Retinal pigment epithelial cell (primary cell): Measurements from ENCODE around the gene TKT.

Experiments used
- DNase-seq: peaks from one replicate; pipeline ENCODE4 v3.0.0-alpha.2; 2010; ENCODE audit warnings: low read depth
- H3K4me3 ChIP-seq: 2 replicates; pipeline ENCODE4 v1.5.1; 2011; ENCODE audit warnings: mild to moderate bottlenecking, low read length, control low read depth, moderate library complexity
- TF ChIP-seq, protein P1 (sequence below): conservative IDR thresholded peaks from 2 replicates; pipeline ENCODE4 v1.5.1; 2011; ENCODE audit warnings: low read depth, low read length, control low read depth, inconsistent platforms

TKT gene

DNA sequence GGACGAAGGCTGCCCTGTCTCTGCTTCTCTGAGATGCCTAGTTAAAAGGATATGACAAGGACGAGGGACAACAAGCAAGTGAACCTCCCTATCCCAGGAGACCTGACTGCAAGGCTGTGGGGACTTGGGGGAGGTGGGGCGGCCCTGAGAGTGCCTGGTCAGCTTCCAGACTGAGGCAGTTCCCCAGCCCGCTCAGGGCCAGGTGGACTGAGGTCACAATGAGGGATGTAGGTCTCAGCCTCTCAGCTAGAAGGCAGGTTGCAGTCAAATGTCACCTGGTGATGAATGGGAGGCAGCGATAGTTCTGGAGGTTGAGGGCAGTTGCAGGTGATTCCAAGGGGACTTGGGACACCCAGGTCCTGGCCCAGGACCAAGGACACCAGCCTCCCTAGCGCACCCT lies 30.6 kb downstream of the TKT start:
- no peak overlapping the region for H3K4me3 ChIP-seq
- no peak for DNase-seq
- TF ChIP-seq, protein P1, sequence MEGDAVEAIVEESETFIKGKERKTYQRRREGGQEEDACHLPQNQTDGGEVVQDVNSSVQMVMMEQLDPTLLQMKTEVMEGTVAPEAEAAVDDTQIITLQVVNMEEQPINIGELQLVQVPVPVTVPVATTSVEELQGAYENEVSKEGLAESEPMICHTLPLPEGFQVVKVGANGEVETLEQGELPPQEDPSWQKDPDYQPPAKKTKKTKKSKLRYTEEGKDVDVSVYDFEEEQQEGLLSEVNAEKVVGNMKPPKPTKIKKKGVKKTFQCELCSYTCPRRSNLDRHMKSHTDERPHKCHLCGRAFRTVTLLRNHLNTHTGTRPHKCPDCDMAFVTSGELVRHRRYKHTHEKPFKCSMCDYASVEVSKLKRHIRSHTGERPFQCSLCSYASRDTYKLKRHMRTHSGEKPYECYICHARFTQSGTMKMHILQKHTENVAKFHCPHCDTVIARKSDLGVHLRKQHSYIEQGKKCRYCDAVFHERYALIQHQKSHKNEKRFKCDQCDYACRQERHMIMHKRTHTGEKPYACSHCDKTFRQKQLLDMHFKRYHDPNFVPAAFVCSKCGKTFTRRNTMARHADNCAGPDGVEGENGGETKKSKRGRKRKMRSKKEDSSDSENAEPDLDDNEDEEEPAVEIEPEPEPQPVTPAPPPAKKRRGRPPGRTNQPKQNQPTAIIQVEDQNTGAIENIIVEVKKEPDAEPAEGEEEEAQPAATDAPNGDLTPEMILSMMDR = no peak

DNA sequence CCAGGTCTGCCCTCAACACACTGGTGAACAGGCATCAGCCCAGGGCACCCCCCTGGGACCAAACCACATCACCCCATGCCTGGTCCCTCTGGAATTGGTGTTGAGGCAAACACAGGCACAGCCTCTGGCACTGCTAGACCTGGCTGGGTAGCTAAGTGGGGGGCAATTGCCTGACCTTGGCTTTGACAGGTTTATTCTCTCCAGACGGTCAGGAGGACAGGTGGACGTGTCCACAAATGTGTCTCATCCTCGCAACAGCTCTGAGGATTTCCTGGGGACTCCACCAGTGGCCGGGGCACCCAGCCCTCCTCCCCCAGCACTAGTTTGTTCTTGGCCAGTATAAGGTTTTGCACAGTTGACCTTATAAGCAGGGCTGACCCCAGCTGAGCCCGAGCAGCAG lies 31.3 kb downstream of the TKT start:
- no peak for DNase-seq
- TF ChIP-seq, protein P1 = no peak
- no peak overlapping the region for H3K4me3 ChIP-seq

DNA sequence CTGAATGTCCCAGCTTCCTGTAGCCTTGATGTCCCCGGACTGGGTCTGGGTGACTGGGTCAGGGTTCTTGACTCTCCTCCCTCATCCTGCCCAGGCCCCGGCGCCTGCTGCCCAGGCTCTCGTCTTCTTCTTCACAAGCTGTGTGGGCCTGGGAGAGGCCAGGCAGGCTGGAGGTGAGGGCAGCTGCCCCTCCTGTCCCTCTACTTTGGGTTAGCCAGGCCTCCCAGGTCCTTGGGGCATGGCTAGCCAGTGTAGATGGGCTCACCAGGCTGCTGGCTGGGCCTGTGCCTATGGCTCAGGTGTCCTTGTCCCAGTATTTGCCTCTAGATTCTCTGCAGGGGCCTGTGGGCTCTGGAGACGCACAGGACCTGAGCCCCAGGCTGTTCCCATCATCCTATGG lies 31.8 kb downstream of the TKT start:
- no peak for DNase-seq
- TF ChIP-seq, protein P1 = no peak
- H3K4me3 ChIP-seq = no peak overlapping the region

DNA sequence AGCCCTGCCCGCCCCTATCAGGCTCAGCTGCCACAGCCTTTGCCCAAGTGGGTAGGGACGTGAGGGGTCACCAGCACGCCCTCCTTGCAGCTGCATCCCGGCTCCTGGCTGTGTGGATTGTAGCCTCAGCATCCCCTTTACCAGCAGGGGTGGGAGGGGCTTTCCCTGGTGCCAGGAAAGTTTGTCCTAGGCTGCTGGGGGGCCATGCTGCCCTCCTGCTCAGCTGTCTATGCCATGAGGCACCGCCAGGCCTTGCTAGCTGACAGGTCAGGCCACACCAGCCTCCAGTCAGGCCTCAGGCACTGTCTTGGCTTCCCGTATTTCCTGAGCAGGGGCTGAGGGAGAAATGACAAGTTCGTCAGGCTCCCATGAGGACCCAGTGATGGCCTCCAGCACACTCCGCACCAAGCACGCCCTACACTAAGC lies 32.3 kb downstream of the TKT start:
- no peak for DNase-seq
- no peak overlapping the region for H3K4me3 ChIP-seq
- TF ChIP-seq, protein P1 = no peak

DNA sequence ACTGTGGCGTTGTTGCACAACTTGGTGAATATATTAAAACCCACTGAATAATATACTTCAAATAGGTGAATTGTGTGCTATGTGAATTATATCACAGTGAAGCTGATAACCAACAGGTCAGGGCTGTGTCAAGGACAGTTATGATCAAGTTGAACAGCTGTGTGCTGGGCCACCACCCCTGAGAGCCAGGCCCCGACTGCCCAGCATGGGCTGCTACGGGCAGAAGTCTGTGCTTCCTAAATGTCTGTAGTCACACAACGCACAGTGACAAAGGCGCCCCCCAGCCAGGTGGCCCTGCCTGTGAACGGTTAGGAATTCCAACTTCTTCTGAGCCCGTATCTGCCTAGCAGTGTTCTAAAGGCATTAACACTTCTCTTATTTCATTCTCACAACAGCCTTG lies 32.8 kb downstream of the TKT start:
- TF ChIP-seq, protein P1 = no peak
- no peak overlapping the region for H3K4me3 ChIP-seq
- DNase-seq = no peak

DNA sequence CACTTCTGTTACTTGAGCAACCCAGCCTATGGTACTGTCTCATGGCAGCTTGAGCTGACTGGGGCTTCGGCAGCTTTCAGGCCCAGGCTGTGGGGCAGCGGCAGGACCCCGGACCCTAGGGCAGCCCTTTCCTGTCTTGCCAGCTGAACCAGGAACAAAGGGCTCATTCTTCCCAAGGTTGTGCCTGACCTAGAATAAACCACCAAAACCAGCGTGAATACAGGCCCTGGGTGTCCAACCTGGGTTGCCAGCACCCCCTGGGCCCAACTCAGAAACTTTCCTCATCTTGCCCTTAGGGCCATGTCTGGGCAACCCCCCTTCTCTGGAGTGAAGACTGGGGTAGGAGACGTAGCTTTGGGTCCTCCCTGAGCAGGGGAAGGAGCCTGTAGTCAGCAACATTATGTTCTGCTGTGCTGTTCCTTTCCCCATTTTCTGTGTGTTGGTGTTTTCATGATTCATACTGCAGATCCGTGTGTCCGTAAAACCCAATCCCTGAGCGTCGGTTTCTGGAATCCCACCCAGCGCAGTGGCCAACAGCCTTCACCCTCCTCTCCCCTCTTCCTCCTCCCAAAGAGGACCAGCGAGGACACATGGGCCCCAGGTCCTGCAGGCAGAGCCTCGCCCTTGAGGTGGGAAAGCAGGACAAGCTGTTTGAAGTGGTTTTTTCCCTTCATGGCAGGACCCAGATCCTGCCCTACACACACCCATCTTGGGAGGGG lies 33.5 kb downstream of the TKT start:
- DNase-seq = no peak
- no peak overlapping the region for H3K4me3 ChIP-seq
- TF ChIP-seq, protein P1 = no peak

DNA sequence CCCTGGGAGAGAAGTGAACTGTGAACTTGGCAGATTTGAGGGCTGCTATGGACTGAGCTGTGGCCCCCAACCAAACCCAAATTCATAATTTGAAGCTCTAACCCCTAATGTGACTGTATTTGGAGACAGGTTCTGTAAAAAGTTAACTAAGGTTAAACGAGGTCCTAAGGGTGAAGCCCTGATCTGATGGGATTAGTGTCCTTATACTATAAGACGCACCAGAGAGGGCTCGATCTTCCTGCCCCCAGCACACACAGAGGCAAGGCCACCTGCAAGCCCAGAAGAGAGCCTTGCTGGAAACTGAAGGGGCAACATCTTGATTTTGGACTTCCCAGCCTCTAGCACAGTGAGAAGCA lies 34.0 kb downstream of the TKT start:
- H3K4me3 ChIP-seq = no peak overlapping the region
- TF ChIP-seq, protein P1 = no peak
- DNase-seq = no peak
